ENCODE results near the gene TEAD2. TPM values are rescaled to one million over a fixed set of nuclear protein-coding genes. Genes with fewer than 3 reads are reported as not detected.

TEAD2 gene
- total and polyA plus RNA-seq, 9 of the 15 experiments (the other 6 are each of a cell fraction or from before 2014, with no cell fraction given) = 1.6 to 27.0 (median 13.9) TPM

GRCh38 chr19:49411681-49412326 lies 49.6 kb upstream of the TEAD2 start (continued):
- TF ChIP-seq CHD7 (IDR thresholded peaks at IDR 0.05; ENCODE audit: low read depth, low read length) (no peak), MBD1 (CRISPR knock-in tag; IDR thresholded peaks at IDR 0.05) (no peak)

All from K562 (cell line).